ENCODE measurements around the gene PLA2G4A. TPM values are rescaled to one million over a fixed set of nuclear protein-coding genes. Genes with fewer than 3 reads are reported as not detected.

Gene PLA2G4A
- total and polyA plus RNA-seq, 2 donors, result 23.3 to 36.8 TPM

DNA sequence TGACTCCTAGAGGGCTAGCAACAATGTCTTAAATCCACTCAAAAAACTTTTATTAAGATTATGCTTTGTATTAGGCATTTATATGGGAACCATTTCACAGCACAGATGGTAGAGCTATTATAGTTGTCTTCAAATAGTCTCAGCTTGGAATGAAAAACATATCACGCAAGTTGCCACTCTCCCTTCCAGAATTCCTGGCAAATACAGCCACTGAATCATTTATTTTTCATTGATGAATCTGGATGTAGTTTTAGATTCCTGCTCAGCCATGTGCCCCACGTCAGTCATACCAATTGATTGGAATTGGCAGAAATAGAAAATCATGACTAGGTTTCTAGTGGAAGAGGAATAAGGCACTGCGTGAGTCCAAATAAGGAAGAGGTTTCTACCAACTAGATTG is 165.2 kb downstream of the PLA2G4A start:
- 73% methylated on average over 3 of the region's 3 CpGs for WGBS
- Histone ChIP-seq H3K4me1 (ENCODE audit: insufficient read depth) (no peaks in the 10 kb centered on the region), H3K36me3 (ENCODE audit: insufficient read depth) (no peaks in the 10 kb centered on the region), H3K27ac (ENCODE audit: low read depth) (no peak overlapping the region), H3K4me3 (ENCODE audit: low read depth, low read length) (no peak overlapping the region)
- DNase-seq (ENCODE audit: extremely low spot score), result no peak

- Histone ChIP-seq H3K4me3 (ENCODE audit: low read depth, low read length) (no peak overlapping the region), H3K36me3 (ENCODE audit: insufficient read depth) (no peaks in the 10 kb centered on the region), H3K27ac (ENCODE audit: low read depth) (no peak overlapping the region), H3K4me1 (ENCODE audit: insufficient read depth) (no peaks in the 10 kb centered on the region)
- 94% methylated on average over 1 of the region's 1 CpG for WGBS
- DNase-seq (ENCODE audit: extremely low spot score), result no peak
These were observed 166.1 kb downstream of the PLA2G4A start for GRCh38 chr1:186994897-186995296.

DNA sequence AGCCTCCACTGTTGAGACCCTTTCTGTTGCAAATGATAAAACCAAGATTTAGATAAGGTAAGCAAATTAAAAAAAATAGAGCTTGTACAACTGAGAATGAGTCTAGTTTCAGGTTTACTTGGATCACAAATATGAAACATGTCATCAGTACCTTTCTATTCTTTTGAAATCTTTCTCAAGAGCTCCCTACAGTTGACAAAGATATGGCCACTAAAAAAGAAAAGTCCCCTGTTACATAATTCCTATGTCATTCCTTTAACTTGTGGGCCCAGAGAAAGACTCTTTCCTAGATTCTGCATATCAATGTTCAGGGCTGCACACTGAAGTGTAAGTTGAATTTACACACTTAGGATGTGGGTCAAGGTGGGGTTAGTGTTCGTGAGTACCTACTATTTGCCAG is 168.1 kb downstream of the PLA2G4A start:
- WGBS, result 90% methylated on average over 1 of the region's 1 CpG
- H3K4me3 ChIP-seq (ENCODE audit: low read depth, low read length), result no peak overlapping the region
- H3K27ac ChIP-seq (ENCODE audit: low read depth), result no peak overlapping the region
- H3K36me3 ChIP-seq (ENCODE audit: insufficient read depth), result no peaks in the 10 kb centered on the region
- no peak for DNase-seq (ENCODE audit: extremely low spot score)
- H3K4me1 ChIP-seq (ENCODE audit: insufficient read depth), result no peaks in the 10 kb centered on the region

- Histone ChIP-seq H3K27ac (ENCODE audit: low read depth) (no peak overlapping the region), H3K4me1 (ENCODE audit: insufficient read depth) (no peaks in the 10 kb centered on the region), H3K4me3 (ENCODE audit: low read depth, low read length) (no peak overlapping the region), H3K36me3 (ENCODE audit: insufficient read depth) (no peaks in the 10 kb centered on the region)
- 45% methylated on average over 1 of the region's 1 CpG for WGBS
- no peak for DNase-seq (ENCODE audit: extremely low spot score)
These were observed 169.1 kb downstream of the PLA2G4A start for GRCh38 chr1:186997877-186998276.

GRCh38 chr1:186999506-186999905 is 170.8 kb downstream of the PLA2G4A start:
- 71% methylated on average over 6 of the region's 6 CpGs for whole genome bisulfite sequencing
- H3K27ac ChIP-seq (ENCODE audit: low read depth), result no peak overlapping the region
- no peaks in the 10 kb centered on the region for H3K4me1 ChIP-seq (ENCODE audit: insufficient read depth)
- no peaks in the 10 kb centered on the region for H3K36me3 ChIP-seq (ENCODE audit: insufficient read depth)
- no peak for DNase-seq (ENCODE audit: extremely low spot score)
- no peak overlapping the region for H3K4me3 ChIP-seq (ENCODE audit: low read depth, low read length)

GRCh38 chr1:187001198-187001889 is 172.6 kb downstream of the PLA2G4A start:
- no peaks in the 10 kb centered on the region for H3K4me1 ChIP-seq (ENCODE audit: insufficient read depth)
- H3K4me3 ChIP-seq (ENCODE audit: low read depth, low read length), result no peak overlapping the region
- no peaks in the 10 kb centered on the region for H3K36me3 ChIP-seq (ENCODE audit: insufficient read depth)
- no peak overlapping the region for H3K27ac ChIP-seq (ENCODE audit: low read depth)
- DNase-seq (ENCODE audit: extremely low spot score), result no peak
- 61% methylated on average over 4 of the region's 4 CpGs for WGBS

DNA sequence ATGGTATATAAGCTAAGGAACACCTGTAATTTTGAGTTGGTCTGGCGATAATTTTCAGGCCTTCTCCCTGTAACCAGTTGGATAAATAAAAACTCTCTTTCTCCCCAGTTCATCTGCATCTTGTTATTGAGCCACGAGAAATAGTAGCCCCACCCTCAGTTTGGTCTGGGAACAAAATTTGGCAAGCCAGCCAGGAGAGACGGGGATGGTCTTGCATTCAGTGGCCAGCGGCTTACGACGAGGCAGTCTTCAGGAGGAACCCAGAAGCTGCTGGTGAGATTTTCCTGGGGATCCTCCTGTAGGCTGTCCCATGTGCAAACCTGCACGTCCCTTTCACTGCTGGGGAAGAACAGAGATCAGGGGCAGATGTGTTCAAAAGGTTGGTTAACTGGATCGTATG is 174.6 kb downstream of the PLA2G4A start:
- no peak for DNase-seq (ENCODE audit: extremely low spot score)
- no peaks in the 10 kb centered on the region for H3K4me1 ChIP-seq (ENCODE audit: insufficient read depth)
- H3K36me3 ChIP-seq (ENCODE audit: insufficient read depth), result no peaks in the 10 kb centered on the region
- WGBS, result 90% methylated on average over 8 of the region's 8 CpGs
- no peak overlapping the region for H3K27ac ChIP-seq (ENCODE audit: low read depth)
- H3K4me3 ChIP-seq (ENCODE audit: low read depth, low read length), result no peak overlapping the region

GRCh38 chr1:187006896-187007295 is 178.1 kb downstream of the PLA2G4A start:
- Histone ChIP-seq H3K36me3 (ENCODE audit: insufficient read depth) (no peaks in the 10 kb centered on the region), H3K27ac (ENCODE audit: low read depth) (no peak overlapping the region), H3K4me1 (ENCODE audit: insufficient read depth) (no peaks in the 10 kb centered on the region), H3K4me3 (ENCODE audit: low read depth, low read length) (no peak overlapping the region)
- DNase-seq (ENCODE audit: extremely low spot score), result no peak
- 69% methylated on average over 2 of the region's 2 CpGs for WGBS

DNA sequence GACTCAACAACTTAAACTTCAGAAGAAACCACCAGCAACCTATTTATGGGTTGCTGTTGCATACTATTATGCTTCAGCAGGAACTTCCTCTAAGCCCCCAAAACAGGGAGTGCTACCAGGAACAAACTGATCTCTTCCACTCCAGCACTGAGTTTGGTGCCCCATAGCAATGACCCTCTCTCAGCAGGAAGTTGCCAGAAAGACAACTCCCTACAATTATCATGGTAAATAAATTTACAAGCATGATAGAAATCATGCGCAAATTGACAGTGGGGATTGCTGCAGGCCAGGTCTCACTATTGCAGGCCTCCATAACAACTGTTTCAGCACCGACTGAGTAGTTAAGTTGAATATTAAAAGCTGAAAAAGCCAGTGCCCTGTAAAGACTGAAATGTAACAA is 180.6 kb downstream of the PLA2G4A start:
- Histone ChIP-seq H3K4me3 (ENCODE audit: low read depth, low read length) (no peak overlapping the region), H3K4me1 (ENCODE audit: insufficient read depth) (no peaks in the 10 kb centered on the region), H3K36me3 (ENCODE audit: insufficient read depth) (no peaks in the 10 kb centered on the region), H3K27ac (ENCODE audit: low read depth) (no peak overlapping the region)
- DNase-seq (ENCODE audit: extremely low spot score), result no peak
- WGBS, result 71% methylated on average over 2 of the region's 2 CpGs

DNA sequence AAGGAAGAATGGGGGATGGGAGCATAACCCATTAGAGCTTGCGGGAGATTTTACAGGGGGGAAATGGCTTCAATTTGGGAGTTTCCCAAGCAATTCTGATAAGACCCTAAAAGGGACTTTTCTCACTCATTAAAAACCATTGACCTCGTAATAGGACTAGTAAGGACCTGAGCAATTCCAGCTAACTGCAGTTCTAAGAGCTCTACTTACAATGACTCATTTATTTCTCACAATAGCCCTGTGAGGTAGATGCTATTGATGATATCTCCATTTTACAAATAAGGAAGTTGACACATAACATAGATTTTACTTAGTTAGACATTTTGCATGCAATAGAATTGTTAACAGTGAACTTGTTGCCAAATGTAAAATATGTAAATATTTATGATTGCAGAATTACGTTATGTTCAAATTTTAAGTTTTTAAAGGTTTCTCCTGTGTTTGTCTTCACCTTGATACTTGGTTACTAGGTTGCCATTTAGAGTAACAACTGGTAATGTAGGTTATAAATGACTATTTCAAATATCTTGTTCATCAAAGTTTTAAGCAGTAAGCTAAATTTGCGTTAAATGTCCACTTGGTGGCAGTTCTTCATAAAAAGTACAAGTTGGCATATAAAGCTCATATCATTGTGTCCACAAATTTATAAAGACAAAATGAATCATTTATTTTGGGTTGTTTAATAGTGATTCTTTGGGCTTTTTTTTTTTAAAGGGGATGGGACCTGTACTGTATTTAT is 182.0 kb downstream of the PLA2G4A start:
- no peak overlapping the region for H3K27ac ChIP-seq (ENCODE audit: low read depth)
- no peak for DNase-seq (ENCODE audit: extremely low spot score)
- H3K36me3 ChIP-seq (ENCODE audit: insufficient read depth), result no peaks in the 10 kb centered on the region
- WGBS, result 66% methylated on average over 4 of the region's 4 CpGs
- no peak overlapping the region for H3K4me3 ChIP-seq (ENCODE audit: low read depth, low read length)
- no peaks in the 10 kb centered on the region for H3K4me1 ChIP-seq (ENCODE audit: insufficient read depth)

DNA sequence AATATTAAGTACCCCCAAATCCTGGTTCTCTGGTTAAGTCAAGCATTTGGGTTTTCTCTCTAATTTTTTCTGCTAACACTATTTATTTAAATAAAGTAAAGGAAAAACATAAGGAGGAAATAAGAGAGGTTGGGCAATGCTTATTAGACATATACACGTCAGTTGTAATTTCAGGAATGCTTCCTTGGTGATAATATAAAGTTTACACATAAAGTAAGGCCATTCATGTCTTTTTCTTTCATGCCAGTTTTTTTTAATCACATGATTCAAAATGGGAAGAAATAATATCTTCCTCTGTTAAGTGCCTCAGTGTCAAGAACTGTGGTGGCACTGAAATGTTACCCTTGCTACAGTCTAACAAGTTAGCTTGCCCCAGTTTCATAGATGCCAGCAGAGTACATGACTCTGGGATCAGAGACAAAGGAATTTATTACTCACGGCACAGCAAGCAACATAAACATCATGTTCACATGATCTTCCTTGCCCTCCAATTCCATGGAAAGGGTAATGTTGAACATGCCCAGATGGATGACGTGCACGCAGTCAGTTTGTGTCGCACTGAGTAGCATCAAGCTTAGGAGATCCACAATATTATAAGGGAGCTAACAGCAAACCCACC is 184.9 kb downstream of the PLA2G4A start:
- Histone ChIP-seq H3K4me3 (ENCODE audit: low read depth, low read length) (no peak overlapping the region), H3K36me3 (ENCODE audit: insufficient read depth) (no peaks in the 10 kb centered on the region), H3K27ac (ENCODE audit: low read depth) (no peak overlapping the region), H3K4me1 (ENCODE audit: insufficient read depth) (no peaks in the 10 kb centered on the region)
- DNase-seq (ENCODE audit: extremely low spot score), result no peak
- WGBS, result 82% methylated on average over 5 of the region's 5 CpGs

DNA sequence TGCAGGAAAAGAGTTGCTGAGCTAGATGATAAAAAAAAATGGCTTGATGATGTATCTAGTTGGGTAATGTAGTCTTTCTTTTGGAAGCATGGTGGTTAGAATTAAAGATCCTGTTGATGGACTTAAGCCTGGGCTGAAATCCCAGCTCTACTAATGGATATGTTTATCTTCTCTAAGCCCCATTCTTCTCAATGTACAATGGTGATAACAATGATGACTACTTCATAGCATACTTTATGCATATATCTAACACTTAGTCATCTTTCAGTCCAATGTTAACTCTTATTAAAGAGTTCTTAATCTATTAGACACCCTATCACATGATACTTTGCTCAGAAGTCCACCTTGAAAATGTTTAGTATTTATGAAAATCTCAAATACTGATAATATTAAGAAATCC is 189.5 kb downstream of the PLA2G4A start:
- H3K4me3 ChIP-seq (ENCODE audit: low read depth, low read length), result no peak overlapping the region
- no peak for DNase-seq (ENCODE audit: extremely low spot score)
- no peaks in the 10 kb centered on the region for H3K36me3 ChIP-seq (ENCODE audit: insufficient read depth)
- no peaks in the 10 kb centered on the region for H3K4me1 ChIP-seq (ENCODE audit: insufficient read depth)
- H3K27ac ChIP-seq (ENCODE audit: low read depth), result no peak overlapping the region

- H3K36me3 ChIP-seq (ENCODE audit: insufficient read depth), result no peaks in the 10 kb centered on the region
- WGBS, result 85% methylated on average over 1 of the region's 1 CpG
- no peak overlapping the region for H3K4me3 ChIP-seq (ENCODE audit: low read depth, low read length)
- H3K4me1 ChIP-seq (ENCODE audit: insufficient read depth), result no peaks in the 10 kb centered on the region
- H3K27ac ChIP-seq (ENCODE audit: low read depth), result no peak overlapping the region
- no peak for DNase-seq (ENCODE audit: extremely low spot score)
These were observed 198.5 kb downstream of the PLA2G4A start for GRCh38 chr1:187027253-187027652.

- DNase-seq (ENCODE audit: extremely low spot score), result no peak
- Histone ChIP-seq H3K36me3 (ENCODE audit: insufficient read depth) (no peaks in the 10 kb centered on the region), H3K27ac (ENCODE audit: low read depth) (no peak overlapping the region), H3K4me3 (ENCODE audit: low read depth, low read length) (no peak overlapping the region), H3K4me1 (ENCODE audit: insufficient read depth) (no peaks in the 10 kb centered on the region)
- 93% methylated on average over 4 of the region's 4 CpGs for whole genome bisulfite sequencing
These were observed 203.7 kb downstream of the PLA2G4A start for GRCh38 chr1:187032316-187032981.
